B cell (primary cell): ENCODE results near the gene KIF2A. TPM values are rescaled to one million over a fixed set of nuclear protein-coding genes. Genes with fewer than 3 reads are reported as not detected.

Experiments used
- ATAC-seq: fragments of 200-7000 bp; cut with Tn5 transposase; one replicate; pipeline ENCODE4 v1.10.0; 2021; ENCODE audit warnings: low read depth, mild to moderate bottlenecking, moderate number of reproducible peaks, moderate library complexity
- CTCF ChIA-PET: fragments of 350-600 bp; sonication (Branson Sonifier 250); formaldehyde crosslinking; loops from one replicate; lab custom pipeline; 2021; ENCODE audit warnings: antibody characterized with exemption, inconsistent platforms; lab: Charles Lee
- POLR2A ChIA-PET: fragments of 350-600 bp; sonication (Branson Sonifier 250); formaldehyde crosslinking; loops from one replicate; lab custom pipeline; 2021; ENCODE audit warnings: antibody characterized with exemption; lab: Charles Lee
- DNase-seq: peaks from one replicate; pipeline ENCODE4 v3.0.0; 2013
- H2AFZ ChIP-seq: 2 replicates; pipeline ENCODE4 v1.6.1; 2012; ENCODE audit warnings: mild to moderate bottlenecking, low read depth, low read length; ENCODE audit not compliant: insufficient read depth, poor library complexity, severe bottlenecking
- H3K27ac ChIP-seq, 2 donors: 1 replicate in 1 of 2; 2 replicates in 1 of 2; pipeline ENCODE4 v1.5.1; 2012 to 2013; ENCODE audit warnings: low read length in 2 of 2, mild to moderate bottlenecking in 2 of 2, moderate library complexity in 1 of 2
- H3K27me3 ChIP-seq, 4 experiments: fragments of 200-600 bp in 1 of 4; sonication (generic) in 1 of 4; replicated peaks in 1 of 4; 1 replicate in 2 of 4; 2 replicates in 2 of 4; pipeline versions ENCODE4 v1.6.1 to v1.7.0; 2013 to 2016; ENCODE audit warnings: low read length in 3 of 4, mild to moderate bottlenecking in 2 of 4, mixed read lengths in 1 of 4, moderate library complexity in 1 of 4; ENCODE audit not compliant: insufficient read depth in 4 of 4, control insufficient read depth in 3 of 4; ENCODE audit errors: control extremely low read depth in 1 of 4
- H3K36me3 ChIP-seq, 2 experiments: replicated peaks in 1 of 2; 1 replicate in 1 of 2; 2 replicates in 1 of 2; pipeline versions ENCODE4 v1.6.1 to v1.7.1; 2013; ENCODE audit warnings: low read length in 1 of 2; ENCODE audit not compliant: insufficient read depth in 2 of 2, control insufficient read depth in 1 of 2; ENCODE audit errors: control extremely low read depth in 1 of 2, extremely low read depth in 1 of 2
- H3K4me1 ChIP-seq, 2 donors: fragments of 200-600 bp in 1 of 2; sonication (generic) in 1 of 2; 1 replicate in 1 of 2; 2 replicates in 1 of 2; pipeline versions ENCODE4 v1.5.1 to v1.6.1; 2013 to 2017; ENCODE audit warnings: low read length in 2 of 2; ENCODE audit not compliant: control insufficient read depth in 2 of 2, insufficient read depth in 2 of 2
- H3K4me2 ChIP-seq: replicated peaks from 2 replicates; pipeline ENCODE3; 2012; ENCODE audit warnings: mild to moderate bottlenecking, low read depth, low read length; ENCODE audit not compliant: poor library complexity, severe bottlenecking
- H3K4me3 ChIP-seq, 5 experiments: fragments of 200-600 bp in 1 of 5; sonication (generic) in 1 of 5; 1 replicate in 3 of 5; 2 replicates in 2 of 5; pipeline versions ENCODE4 v1.5.1 to v1.7.0; 2011 to 2016; ENCODE audit warnings: low read length in 4 of 5, mild to moderate bottlenecking in 4 of 5, low read depth in 2 of 5, control low read depth in 1 of 5, moderate library complexity in 1 of 5; ENCODE audit not compliant: insufficient read depth in 1 of 5; ENCODE audit errors: control extremely low read depth in 1 of 5, extremely low read depth in 1 of 5
- H3K79me2 ChIP-seq: fragments of 200-600 bp; sonication (generic); one replicate; pipeline ENCODE4 v1.6.0; 2016; ENCODE audit warnings: low read length; ENCODE audit not compliant: control insufficient read depth, insufficient read depth
- H3K9ac ChIP-seq: fragments of 200-600 bp; sonication (generic); 2 replicates; pipeline ENCODE4 v1.6.1; 2017; ENCODE audit warnings: mild to moderate bottlenecking, low read length, moderate library complexity
- H3K9me3 ChIP-seq, 3 donors: one replicate each; pipeline versions ENCODE4 v1.6.1 to v1.7.1; 2013; ENCODE audit warnings: low read length in 2 of 3; ENCODE audit not compliant: control insufficient read depth in 2 of 3, insufficient read depth in 1 of 3; ENCODE audit errors: control extremely low read depth in 1 of 3
- H4K20me1 ChIP-seq: 2 replicates; pipeline ENCODE4 v1.6.0; 2012; ENCODE audit warnings: mild to moderate bottlenecking, low read length; ENCODE audit not compliant: insufficient read depth, control insufficient read depth, poor library complexity, severe bottlenecking
- H3K27ac Mint-ChIP-seq: one replicate; pipeline ENCODE4 v1.8.0; 2021; ENCODE audit warnings: mixed read lengths
- H3K27me3 Mint-ChIP-seq: one replicate; pipeline ENCODE4 v1.8.0; 2021; ENCODE audit warnings: mixed read lengths
- H3K4me1 Mint-ChIP-seq: one replicate; pipeline ENCODE4 v1.8.0; 2021; ENCODE audit warnings: mixed read lengths
- H3K4me3 Mint-ChIP-seq: one replicate; pipeline ENCODE4 v1.8.0; 2021; ENCODE audit warnings: mixed read lengths
- H3K9me3 Mint-ChIP-seq: one replicate; pipeline ENCODE4 v1.8.0; 2022; ENCODE audit warnings: mixed read lengths; ENCODE audit not compliant: insufficient read depth
- CTCF ChIP-seq: fragments of 200-600 bp; IDR thresholded peaks from one replicate; pipeline ENCODE4 v1.8.0; 2022; ENCODE audit warnings: antibody characterized with exemption, mild to moderate bottlenecking
- EZH2 ChIP-seq: IDR thresholded peaks from 2 replicates; pipeline ENCODE4 v1.6.1; 2012; ENCODE audit warnings: borderline replicate concordance, low read depth, mild to moderate bottlenecking, moderate library complexity, low read length; ENCODE audit not compliant: insufficient read depth, poor library complexity, severe bottlenecking
- WGBS: methylation state at CpG from one replicate; pipeline ENCODE4 v1.1.5; 2013; ENCODE audit warnings: missing lambda C conversion rate; ENCODE audit not compliant: insufficient coverage; 5-methylcytosine and 5-hydroxymethylcytosine counted together
- intact Hi-C: fragments of 100-400 bp; cut with micrococcal nuclease; formaldehyde crosslinking; loops from one replicate; pipeline ENCODE4 v1.10.0; 2022
- polyA plus RNA-seq: library from polyadenylated mRNA; depleted of rRNA; stranded (reverse); fragments of >200 nt; gene quantifications from 2 replicates; pipeline ENCODE4 v1.2.3, GENCODE V29; 2012
- total RNA-seq, 2 donors: library from RNA; stranded (reverse); fragments of 120-200 nt in 1 of 2; gene quantifications; 1 replicate in 1 of 2; 2 replicates in 1 of 2; pipeline versions ENCODE4 v1.2.3 to v1.2.4, GENCODE V29; 2013 to 2022

KIF2A gene
- total and polyA plus RNA-seq, 2 donors (not counting 1 experiment from before 2014, with no cell fraction given) = 12.9 to 59.0 TPM

DNA sequence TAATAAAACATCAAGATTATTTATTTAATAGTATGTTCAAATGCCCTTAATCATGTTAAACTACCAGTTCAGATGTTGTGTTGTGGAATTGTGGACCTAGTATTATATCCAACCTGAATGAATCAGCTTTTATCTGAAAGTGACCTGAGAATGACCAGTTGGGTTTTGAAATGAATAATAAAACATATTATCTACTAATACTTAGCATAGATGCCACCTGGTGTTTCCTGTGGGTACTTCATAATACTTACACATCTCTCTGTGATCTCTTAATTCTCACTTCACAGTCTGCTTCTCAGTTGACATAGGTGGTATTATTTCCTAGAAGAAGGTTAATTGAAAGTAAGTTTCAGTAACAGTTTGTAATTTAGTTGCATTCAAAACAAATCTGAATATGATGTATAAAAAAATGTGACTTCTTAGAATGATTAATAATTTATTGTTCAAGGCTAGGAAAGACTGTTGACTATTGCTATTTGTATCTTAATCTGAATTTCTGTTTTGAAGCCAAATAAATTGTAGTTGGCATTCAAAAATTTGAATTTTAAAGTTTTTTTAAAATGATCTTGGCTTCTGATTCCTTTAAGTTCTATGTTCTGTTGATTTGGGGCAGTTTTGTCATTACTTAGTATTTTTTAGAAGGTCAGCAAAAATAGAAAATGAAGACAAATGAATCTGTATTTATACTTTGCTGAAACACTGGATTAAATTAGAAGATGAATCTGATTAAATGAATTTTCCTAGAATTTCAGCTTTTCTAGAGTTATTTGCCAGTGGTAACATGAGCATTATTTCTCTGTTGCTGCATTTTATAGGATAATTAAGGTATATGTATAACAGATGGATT lies 48.2 kb downstream of the KIF2A start:
- no peaks in the 10 kb centered on the region for H3K79me2 ChIP-seq
- H3K27ac ChIP-seq = no peak overlapping the region
- TF ChIP-seq EZH2 = no peak
- peak; percentile 84 for TF ChIP-seq CTCF
- peak; percentile 62 for ATAC-seq
- H3K4me3 Mint-ChIP-seq = no peak overlapping the region
- CTCF ChIA-PET = interaction anchor here (1.0 to 5.6 kb wide), 5 partner anchors 10 to 130 kb away, joined by 3 to 45 read pairs (median 4); partner anchors contain the start of gene KIF2A
- no peak overlapping the region for H3K4me3 ChIP-seq
- no peaks in the 10 kb centered on the region for H4K20me1 ChIP-seq
- H3K4me1 Mint-ChIP-seq = no peaks in the 10 kb centered on the region
- no peak overlapping the region for H2AFZ ChIP-seq
- no peak overlapping the region for H3K27ac Mint-ChIP-seq
- H3K27me3 ChIP-seq = no peaks in the 10 kb centered on the region
- peaks cover 1 to 22% of the 10 kb centered on the region in 2 experiments for H3K36me3 ChIP-seq
- peak; percentile 66 for DNase-seq
- POLR2A ChIA-PET = no interaction called here
- no peaks in the 10 kb centered on the region for H3K9me3 ChIP-seq
- H3K4me1 ChIP-seq = no peaks in the 10 kb centered on the region
- no peaks in the 10 kb centered on the region for H3K27me3 Mint-ChIP-seq
- H3K9me3 Mint-ChIP-seq = no peaks in the 10 kb centered on the region
- no peak overlapping the region for H3K4me2 ChIP-seq
- no peak overlapping the region for H3K9ac ChIP-seq
- intact Hi-C loops = loop anchor here (1.0 to 5.0 kb wide), 4 partner anchors 47 to 1399 kb away; partner anchors contain the start of genes DIMT1 and KIF2A

DNA sequence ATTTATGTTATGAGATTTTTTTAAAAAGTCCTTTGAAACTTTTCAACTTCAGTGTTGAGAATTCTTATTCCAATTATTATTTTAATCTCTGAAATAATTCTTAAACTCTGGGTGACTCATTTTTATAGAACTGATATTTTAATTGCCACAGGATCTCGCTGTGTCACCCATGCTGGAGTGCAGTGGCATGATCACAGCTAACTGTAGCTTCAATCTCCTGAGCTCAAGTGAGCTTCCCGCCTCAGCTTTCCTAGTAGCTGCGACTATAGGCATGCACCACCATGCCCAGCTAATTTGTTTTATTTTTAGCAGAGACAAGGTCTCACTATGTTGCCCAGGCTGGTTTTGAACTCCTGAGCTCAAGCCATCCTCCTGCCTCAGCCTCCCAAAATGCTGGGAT lies 56.7 kb downstream of the KIF2A start:
- H3K27me3 Mint-ChIP-seq = no peaks in the 10 kb centered on the region
- H3K9me3 Mint-ChIP-seq = no peaks in the 10 kb centered on the region
- peaks cover 25 to 43% of the 10 kb centered on the region in 2 experiments for H3K36me3 ChIP-seq
- 100% methylated on average over 3 of the region's 3 CpGs for whole genome bisulfite sequencing
- no peaks in the 10 kb centered on the region for H4K20me1 ChIP-seq
- H3K4me1 ChIP-seq = no peaks in the 10 kb centered on the region
- H3K9me3 ChIP-seq = peaks cover 0 to 3% (median 0%) of the 10 kb centered on the region in 3 donors
- no peak for TF ChIP-seq CTCF
- no peak for TF ChIP-seq EZH2
- POLR2A ChIA-PET = interaction anchor here (0.6 kb wide), 2 partner anchors 100 to 139 kb away, joined by 3 to 4 read pairs; no protein-coding TSS in a partner anchor
- no peak overlapping the region for H3K27ac Mint-ChIP-seq
- ATAC-seq (no peak), DNase-seq (no peak)
- H3K4me1 Mint-ChIP-seq = no peaks in the 10 kb centered on the region
- no peak overlapping the region for H3K4me2 ChIP-seq
- no peak overlapping the region for H3K4me3 ChIP-seq
- no peak overlapping the region for H3K9ac ChIP-seq
- H3K27me3 ChIP-seq = no peaks in the 10 kb centered on the region
- H3K79me2 ChIP-seq = no peaks in the 10 kb centered on the region
- H3K27ac ChIP-seq = no peak overlapping the region
- intact Hi-C loops = no loop called here
- no peak overlapping the region for H3K4me3 Mint-ChIP-seq
- no peak overlapping the region for H2AFZ ChIP-seq
- CTCF ChIA-PET = interaction anchor here (0.9 kb wide), 1 partner anchor 11 kb away, joined by 7 read pairs; no protein-coding TSS in a partner anchor
